DOHH2 (cell line): Measurements from ENCODE around the gene MAGEA9.

Experiments used
- EZH2phosphoT487 ChIP-seq: fragments of 200-600 bp; sonication (generic); IDR thresholded peaks from 2 replicates; pipeline ENCODE4 v1.6.1; 2017; ENCODE audit warnings: borderline replicate concordance, mild to moderate bottlenecking, antibody characterized with exemption, low read length, moderate library complexity, mixed read lengths
- TF ChIP-seq, protein P1 (sequence below): fragments of 200-600 bp; sonication (generic); IDR thresholded peaks from one replicate; pipeline ENCODE4 v1.5.1; 2014; ENCODE audit warnings: antibody characterized with exemption, mild to moderate bottlenecking, low read depth, low read length; ENCODE audit not compliant: poor library complexity, severe bottlenecking

DNA sequence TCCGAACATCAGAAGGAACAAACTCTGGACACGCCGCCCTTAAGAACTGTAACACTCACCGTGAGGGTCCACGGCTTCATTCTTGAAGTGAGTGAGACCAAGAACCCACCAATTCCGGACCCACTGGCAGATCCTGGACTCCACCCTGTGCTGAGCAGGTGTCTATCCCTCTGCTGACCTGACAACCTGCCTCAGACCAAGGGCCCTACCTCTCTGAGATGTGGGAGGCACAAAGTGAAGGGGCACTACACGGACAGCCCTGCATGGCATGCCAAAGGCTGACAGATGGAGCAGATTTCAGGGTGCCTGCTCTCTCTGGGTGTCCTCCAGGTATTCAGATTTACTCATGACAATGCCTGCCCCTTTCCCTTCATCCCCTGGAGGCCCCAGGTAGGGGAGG is 21.9 kb upstream of the MAGEA9 start:
- TF ChIP-seq, protein P1, sequence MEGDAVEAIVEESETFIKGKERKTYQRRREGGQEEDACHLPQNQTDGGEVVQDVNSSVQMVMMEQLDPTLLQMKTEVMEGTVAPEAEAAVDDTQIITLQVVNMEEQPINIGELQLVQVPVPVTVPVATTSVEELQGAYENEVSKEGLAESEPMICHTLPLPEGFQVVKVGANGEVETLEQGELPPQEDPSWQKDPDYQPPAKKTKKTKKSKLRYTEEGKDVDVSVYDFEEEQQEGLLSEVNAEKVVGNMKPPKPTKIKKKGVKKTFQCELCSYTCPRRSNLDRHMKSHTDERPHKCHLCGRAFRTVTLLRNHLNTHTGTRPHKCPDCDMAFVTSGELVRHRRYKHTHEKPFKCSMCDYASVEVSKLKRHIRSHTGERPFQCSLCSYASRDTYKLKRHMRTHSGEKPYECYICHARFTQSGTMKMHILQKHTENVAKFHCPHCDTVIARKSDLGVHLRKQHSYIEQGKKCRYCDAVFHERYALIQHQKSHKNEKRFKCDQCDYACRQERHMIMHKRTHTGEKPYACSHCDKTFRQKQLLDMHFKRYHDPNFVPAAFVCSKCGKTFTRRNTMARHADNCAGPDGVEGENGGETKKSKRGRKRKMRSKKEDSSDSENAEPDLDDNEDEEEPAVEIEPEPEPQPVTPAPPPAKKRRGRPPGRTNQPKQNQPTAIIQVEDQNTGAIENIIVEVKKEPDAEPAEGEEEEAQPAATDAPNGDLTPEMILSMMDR, result no peak
- no peak for TF ChIP-seq EZH2phosphoT487
